Measurements from ENCODE around the gene NRIP3. TPM values are rescaled to one million over a fixed set of nuclear protein-coding genes. Genes with fewer than 3 reads are reported as not detected.
"Not testable (repeated sequence)": the region's sequence is repeated elsewhere in the genome, so short reads cannot be mapped to it uniquely, and the experiment has no call there.

Gene NRIP3
- total RNA-seq, 2 experiments from 2014 or later = not detected

DNA sequence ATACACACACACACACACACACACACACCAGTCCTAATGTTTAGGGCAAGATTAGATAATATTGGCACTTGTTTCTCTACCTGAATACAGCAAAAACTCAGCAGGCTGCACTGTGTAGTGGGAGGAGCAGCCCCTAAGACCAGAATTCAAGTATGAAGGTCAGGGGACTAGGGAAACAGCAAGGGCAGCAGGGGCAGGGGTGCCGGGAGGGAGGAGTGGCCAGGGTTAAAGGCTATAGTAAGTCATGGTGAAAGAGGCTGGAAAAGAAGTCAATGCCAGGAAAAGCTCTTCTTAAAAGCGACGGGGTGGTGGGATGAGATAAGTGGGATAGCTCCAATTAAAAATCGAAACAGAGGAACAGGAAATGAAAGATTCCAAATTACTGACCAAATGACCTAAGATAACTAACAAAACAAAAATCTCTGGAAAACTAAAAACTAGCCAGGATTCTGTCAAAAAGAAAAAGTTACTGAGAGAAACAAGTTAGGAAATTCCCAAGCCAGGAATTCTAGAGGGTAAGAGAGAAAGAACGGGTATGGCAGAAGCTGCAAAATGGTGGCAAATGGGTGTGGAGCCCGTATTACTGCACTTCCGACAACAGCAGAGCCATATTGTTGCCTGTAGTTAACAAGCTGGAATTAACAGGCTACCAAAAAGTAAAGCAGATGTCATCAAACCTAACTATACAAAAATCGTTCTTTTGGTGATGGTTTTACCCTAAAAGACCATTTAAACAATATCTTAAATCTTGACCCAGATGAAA lies 62.3 kb downstream of the NRIP3 start:
- CTCF ChIA-PET (ENCODE audit: unreplicated experiment) = no interaction called here

DNA sequence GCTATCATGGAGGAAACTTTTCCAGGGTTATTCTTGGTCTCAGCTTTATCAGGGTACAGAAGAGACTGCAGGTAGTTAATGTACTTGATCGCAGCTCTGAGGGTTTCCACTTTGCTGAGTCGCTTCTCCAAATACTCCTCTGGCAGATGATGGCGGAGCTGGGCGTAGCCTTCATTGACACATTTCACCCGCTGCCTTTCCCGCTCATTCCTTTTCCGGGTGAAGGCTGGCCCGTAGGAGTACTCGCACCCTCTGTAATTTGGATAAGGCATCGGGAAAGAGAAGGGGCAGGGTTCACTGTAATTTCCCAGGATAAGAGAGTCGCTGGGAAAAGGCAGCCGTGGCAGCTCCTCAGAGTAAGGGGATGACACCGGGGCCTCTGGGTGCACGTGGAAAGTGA lies 66.1 kb downstream of the NRIP3 start:
- no peaks in the 10 kb centered on the region for H3K79me2 ChIP-seq (ENCODE audit: insufficient read depth, low read depth, low read length)
- H4K20me1 ChIP-seq (ENCODE audit: insufficient read depth, low read length) = no peaks in the 10 kb centered on the region; the same call in 1 of the 2 replicates
- no peak overlapping the region for H2AFZ ChIP-seq (ENCODE audit: low read length)
- POLR2A ChIA-PET = interaction anchor here (0.5 to 1.0 kb wide), 2 partner anchors 12 to 25 kb away, joined by 3 to 5 read pairs; no protein-coding TSS in a partner anchor
- no peaks in the 10 kb centered on the region for H3K9me2 ChIP-seq (ENCODE audit: insufficient read depth, low read length)
- H3K36me3 ChIP-seq (ENCODE audit: insufficient read depth, low read length) = no peaks in the 10 kb centered on the region
- BruUV-seq (replicated peaks) = no TSS peak
- TF ChIP-seq EZH2phosphoT487 (IDR thresholded peaks at IDR 0.05; ENCODE audit: borderline replicate concordance, low read depth, low read length) = no peak
- TF ChIP-seq, protein P1, sequence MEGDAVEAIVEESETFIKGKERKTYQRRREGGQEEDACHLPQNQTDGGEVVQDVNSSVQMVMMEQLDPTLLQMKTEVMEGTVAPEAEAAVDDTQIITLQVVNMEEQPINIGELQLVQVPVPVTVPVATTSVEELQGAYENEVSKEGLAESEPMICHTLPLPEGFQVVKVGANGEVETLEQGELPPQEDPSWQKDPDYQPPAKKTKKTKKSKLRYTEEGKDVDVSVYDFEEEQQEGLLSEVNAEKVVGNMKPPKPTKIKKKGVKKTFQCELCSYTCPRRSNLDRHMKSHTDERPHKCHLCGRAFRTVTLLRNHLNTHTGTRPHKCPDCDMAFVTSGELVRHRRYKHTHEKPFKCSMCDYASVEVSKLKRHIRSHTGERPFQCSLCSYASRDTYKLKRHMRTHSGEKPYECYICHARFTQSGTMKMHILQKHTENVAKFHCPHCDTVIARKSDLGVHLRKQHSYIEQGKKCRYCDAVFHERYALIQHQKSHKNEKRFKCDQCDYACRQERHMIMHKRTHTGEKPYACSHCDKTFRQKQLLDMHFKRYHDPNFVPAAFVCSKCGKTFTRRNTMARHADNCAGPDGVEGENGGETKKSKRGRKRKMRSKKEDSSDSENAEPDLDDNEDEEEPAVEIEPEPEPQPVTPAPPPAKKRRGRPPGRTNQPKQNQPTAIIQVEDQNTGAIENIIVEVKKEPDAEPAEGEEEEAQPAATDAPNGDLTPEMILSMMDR (conservative IDR thresholded peaks at IDR 0.05; ENCODE audit: low read length) = no peak
- no peak for DNase-seq (ENCODE audit: low spot score)
- H3K4me3 ChIP-seq (ENCODE audit: low read depth, low read length, poor library complexity, severe bottlenecking) = no peak overlapping the region
- intact Hi-C loops (cut with micrococcal nuclease; ENCODE audit: unreplicated experiment) = no loop called here
- H3K4me2 ChIP-seq (ENCODE audit: low read length) = no peak overlapping the region
- CTCF ChIA-PET (ENCODE audit: unreplicated experiment) = interaction anchor here (0.8 kb wide), 1 partner anchor 22 kb away, joined by 4 read pairs; no protein-coding TSS in a partner anchor
- H3K27ac ChIP-seq (ENCODE audit: low read depth, low read length, poor library complexity, severe bottlenecking) = no peak overlapping the region
- no peaks in the 10 kb centered on the region for H3K9me3 ChIP-seq (ENCODE audit: low read length)
- no peaks in the 10 kb centered on the region for H3K4me1 ChIP-seq (ENCODE audit: insufficient read depth, low read length, poor library complexity, severe bottlenecking)

More for the DNA sequence above, 62.3 kb downstream of the NRIP3 start:
- Histone ChIP-seq H3K79me2 (ENCODE audit: insufficient read depth, low read depth, low read length) (no peaks in the 10 kb centered on the region), H3K9me3 (ENCODE audit: low read length) (no peaks in the 10 kb centered on the region), H3K4me1 (ENCODE audit: insufficient read depth, low read length, poor library complexity, severe bottlenecking) (no peaks in the 10 kb centered on the region), H3K9me2 (ENCODE audit: insufficient read depth, low read length) (no peaks in the 10 kb centered on the region), H3K4me3 (ENCODE audit: low read depth, low read length, poor library complexity, severe bottlenecking) (no peak overlapping the region), H3K36me3 (ENCODE audit: insufficient read depth, low read length) (no peaks in the 10 kb centered on the region), H3K27ac (ENCODE audit: low read depth, low read length, poor library complexity, severe bottlenecking) (no peak overlapping the region), H4K20me1 (ENCODE audit: insufficient read depth, low read length) (no peaks in the 10 kb centered on the region; the same call in 1 of the 2 replicates), H2AFZ (ENCODE audit: low read length) (no peak overlapping the region), H3K4me2 (ENCODE audit: low read length) (no peak overlapping the region)
- TF ChIP-seq EZH2phosphoT487 (IDR thresholded peaks at IDR 0.05; ENCODE audit: borderline replicate concordance, low read depth, low read length) = no peak
- TF ChIP-seq, protein P1 (conservative IDR thresholded peaks at IDR 0.05; ENCODE audit: low read length) = no peak
- no TSS peak for BruUV-seq (replicated peaks)
- POLR2A ChIA-PET = interaction anchor here (0.7 to 1.1 kb wide), 2 partner anchors 18 to 609 kb away, joined by 3 to 4 read pairs; no protein-coding TSS in a partner anchor
- intact Hi-C loops (cut with micrococcal nuclease; ENCODE audit: unreplicated experiment) = no loop called here
- DNase-seq (ENCODE audit: low spot score) = no peak

DNA sequence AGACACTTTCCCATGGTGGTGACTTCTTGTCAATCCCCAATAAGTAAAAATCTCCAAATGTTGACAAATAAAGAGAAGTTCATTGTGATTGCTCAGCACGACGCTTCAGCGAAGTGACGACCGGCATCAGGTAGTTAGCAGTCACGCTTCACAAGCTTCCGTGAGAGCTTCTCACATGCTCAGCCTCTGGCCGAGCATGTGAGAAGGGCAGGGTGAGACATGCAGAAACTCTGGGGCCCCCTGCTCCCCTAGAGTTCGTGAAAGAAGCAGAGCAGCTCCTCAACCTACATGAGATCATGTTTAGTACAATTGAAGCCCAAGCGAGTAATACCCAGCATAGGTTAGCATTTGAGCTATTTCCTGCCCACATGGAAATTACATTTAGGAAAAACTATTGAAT lies 66.6 kb downstream of the NRIP3 start:
- Histone ChIP-seq H3K4me3 (ENCODE audit: low read depth, low read length, poor library complexity, severe bottlenecking) (no peak overlapping the region), H2AFZ (ENCODE audit: low read length) (no peak overlapping the region), H3K9me2 (ENCODE audit: insufficient read depth, low read length) (no peaks in the 10 kb centered on the region), H3K4me2 (ENCODE audit: low read length) (0 out of 2 replicates have a peak overlapping the region, but pooled peaks have one; percentile 8), H3K4me1 (ENCODE audit: insufficient read depth, low read length, poor library complexity, severe bottlenecking) (no peaks in the 10 kb centered on the region), H3K36me3 (ENCODE audit: insufficient read depth, low read length) (no peaks in the 10 kb centered on the region), H3K79me2 (ENCODE audit: insufficient read depth, low read depth, low read length) (no peaks in the 10 kb centered on the region), H3K9me3 (ENCODE audit: low read length) (no peaks in the 10 kb centered on the region), H4K20me1 (ENCODE audit: insufficient read depth, low read length) (no peaks in the 10 kb centered on the region; the same call in 1 of the 2 replicates), H3K27ac (ENCODE audit: low read depth, low read length, poor library complexity, severe bottlenecking) (no peak overlapping the region)
- POLR2A ChIA-PET = interaction anchor here (0.5 kb wide), 1 partner anchor 25 kb away, joined by 5 read pairs; no protein-coding TSS in a partner anchor
- CTCF ChIA-PET (ENCODE audit: unreplicated experiment) = interaction anchor here (0.8 kb wide), 1 partner anchor 22 kb away, joined by 4 read pairs; no protein-coding TSS in a partner anchor
- no peak for DNase-seq (ENCODE audit: low spot score)
- TF ChIP-seq, protein P1 (conservative IDR thresholded peaks at IDR 0.05; ENCODE audit: low read length) = no peak
- TF ChIP-seq EZH2phosphoT487 (IDR thresholded peaks at IDR 0.05; ENCODE audit: borderline replicate concordance, low read depth, low read length) = no peak
- intact Hi-C loops (cut with micrococcal nuclease; ENCODE audit: unreplicated experiment) = no loop called here
- no TSS peak for BruUV-seq (replicated peaks)

DNA sequence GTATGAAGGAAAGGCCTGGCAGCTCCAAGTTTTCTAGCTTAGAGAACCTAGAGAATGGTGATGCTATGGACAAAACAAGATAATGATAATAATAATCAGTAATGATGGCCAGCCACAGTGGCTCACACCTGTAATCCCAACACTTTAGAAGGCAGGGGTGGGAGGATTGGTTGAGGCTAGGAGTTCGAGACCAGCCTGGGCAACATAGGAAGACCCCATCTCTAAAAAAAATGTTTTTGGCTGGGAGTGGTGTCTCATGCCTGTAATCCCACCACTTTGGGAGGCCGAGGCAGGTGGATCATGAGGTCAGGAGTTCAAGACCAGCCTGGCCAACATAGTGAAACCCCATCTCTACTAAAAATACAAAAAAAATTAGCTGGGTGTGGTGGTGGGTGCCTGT lies 68.0 kb downstream of the NRIP3 start:
- H4K20me1 ChIP-seq (ENCODE audit: insufficient read depth, low read length); DNase-seq (ENCODE audit: low spot score); BruUV-seq (replicated peaks); H3K9me2 ChIP-seq (ENCODE audit: insufficient read depth, low read length); H3K79me2 ChIP-seq (ENCODE audit: insufficient read depth, low read depth, low read length); H3K9me3 ChIP-seq (ENCODE audit: low read length); H3K36me3 ChIP-seq (ENCODE audit: insufficient read depth, low read length); H2AFZ ChIP-seq (ENCODE audit: low read length); intact Hi-C loops (cut with micrococcal nuclease; ENCODE audit: unreplicated experiment); H3K27ac ChIP-seq (ENCODE audit: low read depth, low read length, poor library complexity, severe bottlenecking); H3K4me3 ChIP-seq (ENCODE audit: low read depth, low read length, poor library complexity, severe bottlenecking); H3K4me2 ChIP-seq (ENCODE audit: low read length); H3K4me1 ChIP-seq (ENCODE audit: insufficient read depth, low read length, poor library complexity, severe bottlenecking): not testable (repeated sequence)
- CTCF ChIA-PET (ENCODE audit: unreplicated experiment) = interaction anchor here (0.6 kb wide), 1 partner anchor 27 kb away, joined by 3 read pairs; no protein-coding TSS in a partner anchor
- POLR2A ChIA-PET = interaction anchor here (1.0 to 1.1 kb wide), 2 partner anchors 24 to 29 kb away, joined by 3 to 7 read pairs; no protein-coding TSS in a partner anchor
